Measurements from ENCODE around the gene WDR4.

DNA sequence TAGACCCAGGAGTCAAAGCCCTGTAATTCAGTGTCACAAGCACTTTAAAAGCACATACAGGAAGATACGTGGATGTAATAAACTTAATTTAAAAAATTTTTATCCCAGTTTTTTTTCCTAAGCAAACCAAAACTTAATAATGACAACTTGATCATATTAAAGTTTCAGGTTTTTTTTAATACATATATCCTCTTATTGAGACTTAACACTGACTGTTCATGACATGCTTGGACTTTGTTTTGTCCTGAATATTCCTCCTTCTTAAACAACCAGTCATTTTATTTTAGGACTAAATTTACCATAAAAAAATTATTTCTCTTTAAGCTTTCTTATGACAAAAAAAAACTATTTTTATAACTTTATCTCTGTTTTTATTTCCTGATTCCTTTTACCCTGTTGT lies 64.1 kb downstream of the WDR4 start:
- TF ChIP-seq, protein P1, sequence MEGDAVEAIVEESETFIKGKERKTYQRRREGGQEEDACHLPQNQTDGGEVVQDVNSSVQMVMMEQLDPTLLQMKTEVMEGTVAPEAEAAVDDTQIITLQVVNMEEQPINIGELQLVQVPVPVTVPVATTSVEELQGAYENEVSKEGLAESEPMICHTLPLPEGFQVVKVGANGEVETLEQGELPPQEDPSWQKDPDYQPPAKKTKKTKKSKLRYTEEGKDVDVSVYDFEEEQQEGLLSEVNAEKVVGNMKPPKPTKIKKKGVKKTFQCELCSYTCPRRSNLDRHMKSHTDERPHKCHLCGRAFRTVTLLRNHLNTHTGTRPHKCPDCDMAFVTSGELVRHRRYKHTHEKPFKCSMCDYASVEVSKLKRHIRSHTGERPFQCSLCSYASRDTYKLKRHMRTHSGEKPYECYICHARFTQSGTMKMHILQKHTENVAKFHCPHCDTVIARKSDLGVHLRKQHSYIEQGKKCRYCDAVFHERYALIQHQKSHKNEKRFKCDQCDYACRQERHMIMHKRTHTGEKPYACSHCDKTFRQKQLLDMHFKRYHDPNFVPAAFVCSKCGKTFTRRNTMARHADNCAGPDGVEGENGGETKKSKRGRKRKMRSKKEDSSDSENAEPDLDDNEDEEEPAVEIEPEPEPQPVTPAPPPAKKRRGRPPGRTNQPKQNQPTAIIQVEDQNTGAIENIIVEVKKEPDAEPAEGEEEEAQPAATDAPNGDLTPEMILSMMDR (conservative IDR thresholded peaks at IDR 0.05; ENCODE audit: low read depth, low read length), result no peak
- no peak for TF ChIP-seq EZH2 (IDR thresholded peaks at IDR 0.05; ENCODE audit: borderline replicate concordance, low read depth, low read length, poor library complexity, severe bottlenecking)
